Effector memory CD8-positive, alpha-beta T cell (primary cell): ENCODE results near the gene ANTXR1.

Experiments used
- ATAC-seq: fragments of 150-1000 bp; cut with Tn5 transposase; replicated peaks from 2 replicates; pipeline ENCODE4 v1.10.0; 2021; ENCODE audit warnings: mild to moderate bottlenecking, moderate library complexity
- DNase-seq, 3 experiments: peaks; one replicate each; pipeline ENCODE4 v3.0.0; 2021
- H3K27ac Mint-ChIP-seq, 2 donors: one replicate each; pipeline ENCODE4 v1.8.0; 2022; ENCODE audit warnings: mild to moderate bottlenecking in 2 of 2, mixed read lengths in 2 of 2, moderate library complexity in 2 of 2
- H3K27me3 Mint-ChIP-seq, 2 donors: one replicate each; pipeline ENCODE4 v1.8.0; 2022; ENCODE audit warnings: mixed read lengths in 2 of 2
- H3K36me3 Mint-ChIP-seq: one replicate; pipeline ENCODE4 v1.8.0; 2022; ENCODE audit warnings: mild to moderate bottlenecking, moderate library complexity, mixed read lengths; ENCODE audit not compliant: insufficient read depth
- H3K4me1 Mint-ChIP-seq, 2 donors: one replicate each; pipeline ENCODE4 v1.8.0; 2022; ENCODE audit warnings: low read depth in 2 of 2, mixed read lengths in 2 of 2
- H3K4me3 Mint-ChIP-seq, 2 donors: one replicate each; pipeline ENCODE4 v1.8.0; 2022; ENCODE audit warnings: mild to moderate bottlenecking in 2 of 2, mixed read lengths in 2 of 2, moderate library complexity in 2 of 2
- H3K9me3 Mint-ChIP-seq, 2 donors: one replicate each; pipeline ENCODE4 v1.8.0; 2022; ENCODE audit warnings: mixed read lengths in 2 of 2

Gene ANTXR1

GRCh38 chr2:69031466-69031865, 18.5 kb downstream of the ANTXR1 start:
- H3K4me3 Mint-ChIP-seq = no peak overlapping the region
- no peaks in the 10 kb centered on the region for H3K36me3 Mint-ChIP-seq
- DNase-seq (no peak), ATAC-seq (no peak)
- H3K27me3 Mint-ChIP-seq = peaks cover 50 to 52% of the 10 kb centered on the region in 2 donors
- H3K9me3 Mint-ChIP-seq = no peaks in the 10 kb centered on the region
- H3K4me1 Mint-ChIP-seq = no peaks in the 10 kb centered on the region
- H3K27ac Mint-ChIP-seq = no peak overlapping the region

GRCh38 chr2:69032336-69032735, 19.4 kb downstream of the ANTXR1 start:
- Mint-ChIP-seq H3K27me3 (peaks cover 50 to 52% of the 10 kb centered on the region in 2 donors), H3K9me3 (no peaks in the 10 kb centered on the region), H3K36me3 (no peaks in the 10 kb centered on the region), H3K4me3 (no peak overlapping the region), H3K27ac (no peak overlapping the region), H3K4me1 (no peaks in the 10 kb centered on the region)
- ATAC-seq = no peak
- DNase-seq = no peak

GRCh38 chr2:69033461-69034095, 20.6 kb downstream of the ANTXR1 start:
- H3K4me1 Mint-ChIP-seq = no peaks in the 10 kb centered on the region
- H3K9me3 Mint-ChIP-seq = no peaks in the 10 kb centered on the region
- H3K4me3 Mint-ChIP-seq = no peak overlapping the region
- no peaks in the 10 kb centered on the region for H3K36me3 Mint-ChIP-seq
- H3K27ac Mint-ChIP-seq = no peak overlapping the region
- ATAC-seq (no peak), DNase-seq (no peak)
- H3K27me3 Mint-ChIP-seq = peaks cover 55 to 62% of the 10 kb centered on the region in 2 donors

GRCh38 chr2:69034122-69034521, 21.1 kb downstream of the ANTXR1 start:
- no peak for ATAC-seq

GRCh38 chr2:69034845-69035244, 21.9 kb downstream of the ANTXR1 start:
- Mint-ChIP-seq H3K27ac (no peak overlapping the region), H3K4me1 (no peaks in the 10 kb centered on the region), H3K9me3 (no peaks in the 10 kb centered on the region), H3K36me3 (no peaks in the 10 kb centered on the region), H3K27me3 (peaks cover 59 to 65% of the 10 kb centered on the region in 2 donors), H3K4me3 (no peak overlapping the region)
- no peak for DNase-seq
- ATAC-seq = no peak

More at GRCh38 chr2:69034122-69034521, 21.1 kb downstream of the ANTXR1 start:
- Mint-ChIP-seq H3K27me3 (peaks cover 55 to 62% of the 10 kb centered on the region in 2 donors), H3K27ac (no peak overlapping the region), H3K4me1 (no peaks in the 10 kb centered on the region), H3K4me3 (no peak overlapping the region), H3K36me3 (no peaks in the 10 kb centered on the region), H3K9me3 (no peaks in the 10 kb centered on the region)
- DNase-seq = no peak

- H3K27ac Mint-ChIP-seq = no peak overlapping the region
- DNase-seq (no peak), ATAC-seq (no peak)
- no peaks in the 10 kb centered on the region for H3K4me1 Mint-ChIP-seq
- H3K27me3 Mint-ChIP-seq = peaks cover 71 to 77% of the 10 kb centered on the region in 2 donors
- no peak overlapping the region for H3K4me3 Mint-ChIP-seq
- no peaks in the 10 kb centered on the region for H3K36me3 Mint-ChIP-seq
- no peaks in the 10 kb centered on the region for H3K9me3 Mint-ChIP-seq
These were observed 23.9 kb downstream of the ANTXR1 start for GRCh38 chr2:69036926-69037325.

- H3K27me3 Mint-ChIP-seq = peaks cover 69 to 73% of the 10 kb centered on the region in 2 donors
- H3K9me3 Mint-ChIP-seq = no peaks in the 10 kb centered on the region
- H3K36me3 Mint-ChIP-seq = no peaks in the 10 kb centered on the region
- ATAC-seq (no peak), DNase-seq (no peak)
- H3K27ac Mint-ChIP-seq = no peak overlapping the region
- H3K4me1 Mint-ChIP-seq = no peaks in the 10 kb centered on the region
- H3K4me3 Mint-ChIP-seq = no peak overlapping the region
These were observed 28.2 kb downstream of the ANTXR1 start for GRCh38 chr2:69041214-69041613.

- H3K27ac Mint-ChIP-seq = no peak overlapping the region
- no peak overlapping the region for H3K4me3 Mint-ChIP-seq
- peaks cover 61 to 68% of the 10 kb centered on the region in 2 donors for H3K27me3 Mint-ChIP-seq
- H3K4me1 Mint-ChIP-seq = no peaks in the 10 kb centered on the region
- DNase-seq (no peak), ATAC-seq (no peak)
- H3K36me3 Mint-ChIP-seq = no peaks in the 10 kb centered on the region
- H3K9me3 Mint-ChIP-seq = no peaks in the 10 kb centered on the region
These were observed 30.9 kb downstream of the ANTXR1 start for GRCh38 chr2:69043736-69044400.

GRCh38 chr2:69046221-69046662, 33.3 kb downstream of the ANTXR1 start:
- DNase-seq (no peak), ATAC-seq (no peak)
- Mint-ChIP-seq H3K4me3 (no peak overlapping the region), H3K27ac (no peak overlapping the region), H3K4me1 (no peaks in the 10 kb centered on the region), H3K9me3 (no peaks in the 10 kb centered on the region), H3K27me3 (peaks cover 52 to 59% of the 10 kb centered on the region in 2 donors), H3K36me3 (no peaks in the 10 kb centered on the region)

GRCh38 chr2:69047625-69048145, 34.7 kb downstream of the ANTXR1 start:
- Mint-ChIP-seq H3K27ac (no peak overlapping the region), H3K36me3 (no peaks in the 10 kb centered on the region), H3K27me3 (peaks cover 43 to 46% of the 10 kb centered on the region in 2 donors), H3K4me1 (no peaks in the 10 kb centered on the region), H3K9me3 (no peaks in the 10 kb centered on the region), H3K4me3 (no peak overlapping the region)
- ATAC-seq (no peak), DNase-seq (no peak)

- peaks cover 34 to 47% of the 10 kb centered on the region in 2 donors for H3K27me3 Mint-ChIP-seq
These were observed 37.8 kb downstream of the ANTXR1 start for GRCh38 chr2:69050802-69051201.

GRCh38 chr2:69053416-69053965, 40.5 kb downstream of the ANTXR1 start:
- ATAC-seq (no peak), DNase-seq (no peak)
- Mint-ChIP-seq H3K36me3 (no peaks in the 10 kb centered on the region), H3K27me3 (peaks cover 43 to 58% of the 10 kb centered on the region in 2 donors), H3K4me3 (no peak overlapping the region), H3K27ac (no peak overlapping the region), H3K4me1 (no peaks in the 10 kb centered on the region), H3K9me3 (no peaks in the 10 kb centered on the region)

More at GRCh38 chr2:69050802-69051201, 37.8 kb downstream of the ANTXR1 start:
- H3K9me3 Mint-ChIP-seq = no peaks in the 10 kb centered on the region
- no peaks in the 10 kb centered on the region for H3K4me1 Mint-ChIP-seq
- H3K36me3 Mint-ChIP-seq = no peaks in the 10 kb centered on the region
- no peak overlapping the region for H3K4me3 Mint-ChIP-seq
- DNase-seq (no peak), ATAC-seq (no peak)
- H3K27ac Mint-ChIP-seq = no peak overlapping the region

- no peaks in the 10 kb centered on the region for H3K4me1 Mint-ChIP-seq
- ATAC-seq (no peak), DNase-seq (no peak)
- no peak overlapping the region for H3K4me3 Mint-ChIP-seq
- H3K27ac Mint-ChIP-seq = no peak overlapping the region
- H3K9me3 Mint-ChIP-seq = no peaks in the 10 kb centered on the region
- peaks cover 51 to 61% of the 10 kb centered on the region in 2 donors for H3K27me3 Mint-ChIP-seq
- H3K36me3 Mint-ChIP-seq = no peaks in the 10 kb centered on the region
These were observed 41.5 kb downstream of the ANTXR1 start for GRCh38 chr2:69054431-69054830.
